Heart left ventricle (tissue), 16 donors: ENCODE measurements around the gene LRMDA. TPM values are rescaled to one million over a fixed set of nuclear protein-coding genes. Genes with fewer than 3 reads are reported as not detected.

ENCODE experiments used
- ATAC-seq, 4 donors: fragments of 200-7000 bp; cut with Tn5 transposase; one replicate each; pipeline ENCODE4 v1.9.1; 2020 to 2022; ENCODE audit warnings: moderate library complexity in 4 of 4, mild to moderate bottlenecking in 3 of 4, moderate number of reproducible peaks in 1 of 4
- DNase-seq, 5 donors: peaks; one replicate each; pipeline ENCODE4 v3.0.0-alpha.2; 2020
- H3K27ac ChIP-seq, 12 donors: fragments of 200-600 bp; sonication (generic) in 4 of 12; one replicate each; pipeline versions ENCODE4 v1.5.0 to v1.8.0; 2016 to 2022; ENCODE audit warnings: mild to moderate bottlenecking in 2 of 12
- H3K27me3 ChIP-seq, 9 donors: fragments of 200-600 bp; sonication (generic) in 2 of 9; one replicate each; pipeline versions ENCODE4 v1.5.1 to v1.8.0; 2016 to 2022; ENCODE audit warnings: mild to moderate bottlenecking in 3 of 9
- H3K36me3 ChIP-seq, 9 donors: fragments of 200-600 bp; sonication (generic) in 2 of 9; one replicate each; pipeline versions ENCODE4 v1.5.0 to v1.8.0; 2018 to 2022; ENCODE audit warnings: mild to moderate bottlenecking in 2 of 9
- H3K4me1 ChIP-seq, 12 donors: fragments of 200-600 bp; sonication (generic) in 4 of 12; one replicate each; pipeline versions ENCODE4 v1.5.0 to v1.8.0; 2016 to 2022; ENCODE audit warnings: mild to moderate bottlenecking in 3 of 12
- H3K4me3 ChIP-seq, 12 donors: fragments of 200-600 bp; sonication (generic) in 4 of 12; one replicate each; pipeline versions ENCODE4 v1.5.0 to v1.8.0; 2017 to 2022; ENCODE audit warnings: mild to moderate bottlenecking in 9 of 12, moderate library complexity in 4 of 12
- H3K9me3 ChIP-seq, 12 donors: fragments of 200-600 bp; sonication (generic) in 4 of 12; one replicate each; pipeline versions ENCODE4 v1.5.0 to v1.8.0; 2016 to 2022; ENCODE audit warnings: mild to moderate bottlenecking in 1 of 12
- POLR2A ChIP-seq, 2 donors: fragments of 450-650 bp; IDR thresholded peaks; one replicate each; pipeline ENCODE4 v1.6.1; 2017; ENCODE audit warnings: antibody characterized with exemption in 2 of 2, mild to moderate bottlenecking in 2 of 2, moderate library complexity in 2 of 2
- WGBS, 4 donors: extraction: QIAGEN DNeasy Blood & Tissue Kit in 2 of 4; methylation state at CpG; one replicate each; pipeline versions ENCODE4 v1.1.5 to v1.1.7; 2013 to 2018; 5-methylcytosine and 5-hydroxymethylcytosine counted together
- intact Hi-C, 10 donors: fragments of 100-400 bp; cut with DNase I; formaldehyde crosslinking; loops; one replicate each; pipeline versions ENCODE4 v1.11.1 to v1.14.2; 2022
- polyA plus RNA-seq, 2 donors: library from polyadenylated mRNA; stranded (reverse); fragments of 200-250 nt; gene quantifications; one replicate each; pipeline ENCODE4 v1.2.3, GENCODE V29; 2013
- total RNA-seq, 9 donors: library from RNA; depleted of rRNA in 2 of 9; stranded (reverse); fragments of >200 nt in 2 of 9; fragmentation: NEBNext Ultra II Directional in 3 of 9; extraction: Animal tissue kit (Norgen Biotek cat#: 25700) in 3 of 9; gene quantifications; one replicate each; pipeline versions ENCODE4 v1.1.0 to v1.2.4, GENCODE V29; 2016 to 2023
- TF ChIP-seq, protein P1 (sequence below), 12 donors: fragments of 200-600 bp; sonication (generic) in 4 of 12; IDR thresholded peaks; one replicate each; pipeline versions ENCODE4 v1.5.0 to v1.8.0; 2018 to 2022; ENCODE audit warnings: antibody characterized with exemption in 12 of 12, mild to moderate bottlenecking in 5 of 12
- donor health status: ischemic (EF 13 %, LVEDD 7.1; RV severe dilation, severe dysfunction).
- donor health status: healthy with polysubstance abuse.
- donor health status: DM: no; HTN: yes; CAD: no.
- donor health status: DM: no; HTN: no; CAD: no.
- donor health status: ischemic (EF 25% LVEDD 6.9; RV normal size, moderate dysfunction).
- donor health status: ischemic (EF 25% LVEDD 5.7; RV mildly dilated, moderate dysfunction).
- donor health status: healthy.
- donor health status: DM: yes; HTN: yes; CAD: no.
- donor health status: ischemic (EF 35%, LVEDD 5.7; RV mildly dilated, moderate dysfunction).
- donor health status: nonischemic (EF 11% LVEDD 7.7; RV severe dilation, severe dysfunction).
- donor health status: DM: yes; HTN: yes; CAD: no.
- donor health status: PGD.
- donor health status: ischemic (EF 29% LVEDD 5.4; RV normal size, mild dysfunction).
- donor health status: nonischemic (EF 23%, LVEDD 6.1; RV moderate dilation, normal function).

The LRMDA gene
- total and polyA plus RNA-seq, 11 donors = 2.4 to 34.4 (median 14.9) TPM

DNA sequence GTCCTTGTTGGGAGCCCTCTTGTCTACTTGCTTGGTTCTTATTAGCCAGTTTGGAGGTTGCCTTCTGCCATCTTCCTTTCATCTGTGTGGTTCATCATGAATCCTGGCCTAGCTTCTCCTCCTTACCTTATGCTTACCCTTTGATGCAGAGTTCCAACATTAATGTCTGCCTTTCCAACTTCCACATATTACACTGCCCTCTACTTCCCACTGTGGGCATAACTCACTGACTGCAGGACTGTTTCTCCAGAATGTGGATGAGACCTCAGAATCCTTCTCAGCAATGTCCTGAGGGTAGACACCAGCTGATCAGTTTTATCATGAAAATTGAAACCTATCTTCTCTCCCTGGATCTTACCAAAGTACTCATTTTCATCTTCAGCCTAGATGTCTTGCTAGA, 491.0 kb downstream of the LRMDA start:
- Histone ChIP-seq H3K4me1 (peaks cover 0 to 16% (median 5%) of the 10 kb centered on the region in 12 donors), H3K36me3 (no peaks in the 10 kb centered on the region), H3K4me3 (no peak overlapping the region), H3K27me3 (no peaks in the 10 kb centered on the region), H3K9me3 (no peaks in the 10 kb centered on the region), H3K27ac (no peak overlapping the region)
- intact Hi-C loops = loop anchor here in 1 of 10 donors (10.0 kb wide), 1 partner anchor 112 kb away; no protein-coding TSS in a partner anchor
- TF ChIP-seq, protein P1, sequence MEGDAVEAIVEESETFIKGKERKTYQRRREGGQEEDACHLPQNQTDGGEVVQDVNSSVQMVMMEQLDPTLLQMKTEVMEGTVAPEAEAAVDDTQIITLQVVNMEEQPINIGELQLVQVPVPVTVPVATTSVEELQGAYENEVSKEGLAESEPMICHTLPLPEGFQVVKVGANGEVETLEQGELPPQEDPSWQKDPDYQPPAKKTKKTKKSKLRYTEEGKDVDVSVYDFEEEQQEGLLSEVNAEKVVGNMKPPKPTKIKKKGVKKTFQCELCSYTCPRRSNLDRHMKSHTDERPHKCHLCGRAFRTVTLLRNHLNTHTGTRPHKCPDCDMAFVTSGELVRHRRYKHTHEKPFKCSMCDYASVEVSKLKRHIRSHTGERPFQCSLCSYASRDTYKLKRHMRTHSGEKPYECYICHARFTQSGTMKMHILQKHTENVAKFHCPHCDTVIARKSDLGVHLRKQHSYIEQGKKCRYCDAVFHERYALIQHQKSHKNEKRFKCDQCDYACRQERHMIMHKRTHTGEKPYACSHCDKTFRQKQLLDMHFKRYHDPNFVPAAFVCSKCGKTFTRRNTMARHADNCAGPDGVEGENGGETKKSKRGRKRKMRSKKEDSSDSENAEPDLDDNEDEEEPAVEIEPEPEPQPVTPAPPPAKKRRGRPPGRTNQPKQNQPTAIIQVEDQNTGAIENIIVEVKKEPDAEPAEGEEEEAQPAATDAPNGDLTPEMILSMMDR (IDR thresholded peaks at IDR 0.05) = peak in 6 of 12 donors; percentile 7 to 23 (median 14)
- TF ChIP-seq POLR2A (IDR thresholded peaks at IDR 0.05) = no peak
- no peak for DNase-seq
- ATAC-seq = no peak

DNA sequence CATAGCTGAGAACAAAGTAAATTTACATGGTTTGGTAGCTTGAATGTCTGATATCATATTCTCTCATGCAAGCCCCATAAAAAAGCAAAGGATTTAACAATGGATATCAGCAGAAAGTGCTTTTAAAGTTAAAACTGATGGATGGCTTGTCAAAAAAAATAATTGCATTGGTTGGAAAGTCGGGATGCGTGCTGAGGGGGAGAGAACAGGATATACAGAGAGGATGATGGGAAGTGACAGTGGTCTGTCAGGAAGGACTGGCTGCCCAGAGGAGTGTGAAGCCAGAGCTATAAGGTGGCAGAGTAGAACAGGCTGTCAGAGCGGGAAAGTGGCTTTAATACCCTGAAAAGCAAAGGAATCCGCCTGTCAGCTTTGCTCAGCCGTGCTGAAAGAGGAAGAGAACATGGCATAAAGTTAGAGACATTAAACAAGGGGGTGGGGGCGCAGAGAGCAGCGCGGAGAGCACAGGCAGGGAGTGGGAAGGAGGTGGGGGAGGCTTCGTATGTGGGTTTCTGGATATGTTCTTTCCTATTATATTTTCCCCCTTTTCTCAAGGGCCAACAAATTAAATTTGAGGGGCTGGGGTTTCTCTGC, 493.0 kb downstream of the LRMDA start:
- ATAC-seq (no peak), DNase-seq (no peak)
- H3K27ac ChIP-seq = no peak overlapping the region
- 80 to 84% (median 82%) methylated on average over 9 of the region's 9 CpGs for WGBS, 4 donors
- H3K9me3 ChIP-seq = no peaks in the 10 kb centered on the region
- intact Hi-C loops = loop anchor here in 1 of 10 donors (10.0 kb wide), 1 partner anchor 110 kb away; no protein-coding TSS in a partner anchor
- H3K4me1 ChIP-seq = peaks cover 0 to 14% (median 3%) of the 10 kb centered on the region in 12 donors
- no peaks in the 10 kb centered on the region for H3K36me3 ChIP-seq
- no peak overlapping the region for H3K4me3 ChIP-seq
- no peaks in the 10 kb centered on the region for H3K27me3 ChIP-seq
- TF ChIP-seq, protein P1 (IDR thresholded peaks at IDR 0.05) = no peak
- TF ChIP-seq POLR2A (IDR thresholded peaks at IDR 0.05) = no peak

DNA sequence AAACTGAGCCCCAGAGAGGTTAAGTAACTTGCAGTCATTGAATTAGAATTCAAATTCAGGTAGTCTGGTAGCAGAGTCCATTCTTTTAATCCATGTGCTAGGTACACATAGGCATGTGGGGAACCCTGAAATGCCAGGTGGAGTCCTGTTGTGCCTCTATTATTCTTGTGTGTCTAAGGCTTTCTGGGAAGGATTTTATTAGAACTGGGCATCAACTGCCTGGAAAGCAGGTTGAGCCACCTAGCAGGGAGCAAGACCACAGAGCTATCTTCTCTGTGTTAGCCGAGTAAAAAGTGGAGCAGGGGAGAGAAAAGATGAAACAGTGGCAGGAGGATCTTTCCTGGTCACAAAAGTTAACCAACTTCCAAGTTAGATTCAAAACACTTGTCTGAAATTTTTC, 494.6 kb downstream of the LRMDA start:
- H3K27ac ChIP-seq = no peak overlapping the region
- intact Hi-C loops = loop anchor here in 2 of 10 donors (5.0 to 10.0 kb wide), 2 partner anchors 109 to 529 kb away; no protein-coding TSS in a partner anchor
- WGBS, 4 donors = 95 to 100% (median 96%) methylated on average over 1 of the region's 1 CpG
- DNase-seq (no peak), ATAC-seq (no peak)
- H3K9me3 ChIP-seq = no peaks in the 10 kb centered on the region
- peaks cover 0 to 6% (median 0%) of the 10 kb centered on the region in 12 donors for H3K4me1 ChIP-seq
- no peaks in the 10 kb centered on the region for H3K27me3 ChIP-seq
- no peaks in the 10 kb centered on the region for H3K36me3 ChIP-seq
- TF ChIP-seq POLR2A (IDR thresholded peaks at IDR 0.05) = no peak
- TF ChIP-seq, protein P1 (IDR thresholded peaks at IDR 0.05) = no peak
- no peak overlapping the region for H3K4me3 ChIP-seq

DNA sequence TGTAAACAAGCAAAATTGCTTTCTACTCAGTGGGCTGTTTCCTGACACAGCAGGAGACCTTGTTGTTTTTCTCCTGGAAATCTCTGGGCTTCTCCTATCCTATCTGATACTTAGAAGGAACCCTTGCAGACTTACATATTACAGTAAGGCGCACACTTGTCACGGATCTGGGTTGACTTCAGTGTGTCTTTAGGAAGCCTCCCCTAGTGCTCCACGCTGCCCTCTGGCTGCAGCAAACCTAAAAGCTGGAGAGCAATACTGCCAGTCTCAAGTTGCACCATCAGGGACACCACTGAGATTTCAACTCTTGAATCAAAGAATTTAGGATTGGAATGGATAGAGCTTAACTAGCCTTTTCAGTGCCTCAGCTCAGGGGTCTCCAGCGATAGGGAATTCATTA, 495.3 kb downstream of the LRMDA start:
- Histone ChIP-seq H3K4me1 (peaks cover 0 to 2% (median 0%) of the 10 kb centered on the region in 12 donors), H3K27ac (no peak overlapping the region), H3K4me3 (no peak overlapping the region), H3K9me3 (no peaks in the 10 kb centered on the region), H3K36me3 (no peaks in the 10 kb centered on the region), H3K27me3 (no peaks in the 10 kb centered on the region)
- intact Hi-C loops = loop anchor here in 2 of 10 donors (5.0 to 10.0 kb wide), 2 partner anchors 108 to 529 kb away; no protein-coding TSS in a partner anchor
- DNase-seq (peak in 1 of 5 donors; percentile 37), ATAC-seq (peak in 1 of 4 donors; percentile 68)
- WGBS, 4 donors = 60 to 91% (median 80%) methylated on average over 4 of the region's 4 CpGs
- TF ChIP-seq, protein P1 (IDR thresholded peaks at IDR 0.05) = peak in 2 of 12 donors; percentile 49 to 61
- no peak for TF ChIP-seq POLR2A (IDR thresholded peaks at IDR 0.05)
